KOPT-K1 (cell line): ENCODE measurements around the gene PDE4DIP.
"Not testable (repeated sequence)": the region's sequence is repeated elsewhere in the genome, so short reads cannot be mapped to it uniquely, and the experiment has no call there.

Source experiments
- H3K27ac ChIP-seq: fragments of 200-600 bp; sonication (generic); 2 replicates; pipeline ENCODE4 v1.5.1; 2016; ENCODE audit warnings: antibody characterized with exemption, mild to moderate bottlenecking, low read depth, low read length; ENCODE audit not compliant: poor library complexity, severe bottlenecking
- H3K36me3 ChIP-seq: fragments of 200-600 bp; sonication (generic); 2 replicates; pipeline ENCODE4 v1.5.1; 2017; ENCODE audit warnings: antibody characterized with exemption, mild to moderate bottlenecking, low read length, moderate library complexity; ENCODE audit not compliant: insufficient read depth
- H3K9me3 ChIP-seq: fragments of 200-600 bp; sonication (generic); 2 replicates; pipeline ENCODE4 v1.5.1; 2017; ENCODE audit warnings: antibody characterized with exemption, low read length, mild to moderate bottlenecking; ENCODE audit not compliant: insufficient read depth, poor library complexity, severe bottlenecking

PDE4DIP gene

GRCh38 chr1:148854063-148854462 is 9.8 kb downstream of the PDE4DIP start:
- not testable (repeated sequence) for H3K36me3 ChIP-seq, H3K9me3 ChIP-seq, H3K27ac ChIP-seq

GRCh38 chr1:148855367-148855766 is 11.1 kb downstream of the PDE4DIP start:
- H3K9me3 ChIP-seq, H3K27ac ChIP-seq: not testable (repeated sequence)

GRCh38 chr1:148860049-148860448 is 15.8 kb downstream of the PDE4DIP start:
- not testable (repeated sequence) for H3K9me3 ChIP-seq

More at GRCh38 chr1:148855367-148855766, 11.1 kb downstream of the PDE4DIP start:
- not testable (repeated sequence) for H3K36me3 ChIP-seq

GRCh38 chr1:148860579-148861259 is 16.5 kb downstream of the PDE4DIP start:
- not testable (repeated sequence) for H3K27ac ChIP-seq, H3K9me3 ChIP-seq, H3K36me3 ChIP-seq

More at GRCh38 chr1:148860049-148860448, 15.8 kb downstream of the PDE4DIP start:
- H3K36me3 ChIP-seq, H3K27ac ChIP-seq: not testable (repeated sequence)

GRCh38 chr1:148862590-148862989 is 18.4 kb downstream of the PDE4DIP start:
- H3K27ac ChIP-seq, H3K36me3 ChIP-seq, H3K9me3 ChIP-seq: not testable (repeated sequence)

- H3K36me3 ChIP-seq, H3K9me3 ChIP-seq, H3K27ac ChIP-seq: not testable (repeated sequence)
Measured at GRCh38 chr1:148868924-148869633, 24.9 kb downstream of the PDE4DIP start.

- not testable (repeated sequence) for H3K27ac ChIP-seq, H3K9me3 ChIP-seq, H3K36me3 ChIP-seq
Measured at GRCh38 chr1:148869634-148869961, 25.4 kb downstream of the PDE4DIP start.

- H3K27ac ChIP-seq, H3K36me3 ChIP-seq, H3K9me3 ChIP-seq: not testable (repeated sequence)
Measured at GRCh38 chr1:148874408-148875388, 30.5 kb downstream of the PDE4DIP start.

- H3K9me3 ChIP-seq, H3K36me3 ChIP-seq, H3K27ac ChIP-seq: not testable (repeated sequence)
Measured at GRCh38 chr1:148879812-148880416, 35.7 kb downstream of the PDE4DIP start.

GRCh38 chr1:148881261-148881660 is 37.0 kb downstream of the PDE4DIP start:
- not testable (repeated sequence) for H3K36me3 ChIP-seq, H3K27ac ChIP-seq

GRCh38 chr1:148885219-148885618 is 41.0 kb downstream of the PDE4DIP start:
- H3K36me3 ChIP-seq, H3K9me3 ChIP-seq, H3K27ac ChIP-seq: not testable (repeated sequence)

More at GRCh38 chr1:148881261-148881660, 37.0 kb downstream of the PDE4DIP start:
- not testable (repeated sequence) for H3K9me3 ChIP-seq

- H3K27ac ChIP-seq, H3K9me3 ChIP-seq: not testable (repeated sequence)
Measured at GRCh38 chr1:148886293-148886692, 42.1 kb downstream of the PDE4DIP start.

GRCh38 chr1:148888597-148888996 is 44.4 kb downstream of the PDE4DIP start:
- not testable (repeated sequence) for H3K27ac ChIP-seq, H3K36me3 ChIP-seq, H3K9me3 ChIP-seq

More at GRCh38 chr1:148886293-148886692, 42.1 kb downstream of the PDE4DIP start:
- not testable (repeated sequence) for H3K36me3 ChIP-seq

- H3K27ac ChIP-seq, H3K36me3 ChIP-seq, H3K9me3 ChIP-seq: not testable (repeated sequence)
Measured at GRCh38 chr1:148889267-148890074, 45.2 kb downstream of the PDE4DIP start.
